GM12864 (cell line): Measurements from ENCODE around the gene SERPINA3.

ENCODE experiments used
- DNase-seq: peaks from one replicate; pipeline ENCODE4 v3.0.0-alpha.2; 2011; ENCODE audit warnings: low read depth
- H3K4me3 ChIP-seq: 2 replicates; pipeline ENCODE4 v1.5.1; 2011; ENCODE audit warnings: mild to moderate bottlenecking, low read depth, low read length, control low read depth
- CTCF ChIP-seq: IDR thresholded peaks from 2 replicates; pipeline ENCODE4 v1.5.1; 2011; ENCODE audit warnings: low read depth, mild to moderate bottlenecking, moderate library complexity, low read length, control low read depth, inconsistent platforms; ENCODE audit errors: missing control alignments

Gene SERPINA3

GRCh38 chr14:94623856-94624499 lies 11.8 kb downstream of the SERPINA3 start:
- H3K4me3 ChIP-seq: no peak overlapping the region
- no peak for TF ChIP-seq CTCF
- no peak for DNase-seq

- TF ChIP-seq CTCF: no peak
- H3K4me3 ChIP-seq: no peak overlapping the region
- DNase-seq: no peak
Observed at GRCh38 chr14:94624537-94625352, 12.6 kb downstream of the SERPINA3 start.

DNA sequence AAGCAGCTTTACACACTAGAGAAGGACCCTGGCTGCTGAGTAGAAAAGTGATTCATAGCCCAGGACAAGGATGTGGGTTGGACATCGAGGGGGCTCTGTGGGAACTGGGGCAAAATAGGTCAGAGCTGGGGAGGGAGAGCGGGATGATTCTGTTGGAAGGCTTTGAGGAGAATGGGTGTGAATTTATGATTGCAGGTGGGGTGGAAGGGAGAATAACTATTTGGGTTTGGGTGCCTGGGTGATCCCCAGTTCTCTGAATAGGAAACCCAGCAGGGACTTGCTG lies 13.1 kb downstream of the SERPINA3 start:
- no peak for DNase-seq
- no peak overlapping the region for H3K4me3 ChIP-seq
- TF ChIP-seq CTCF: no peak

GRCh38 chr14:94628578-94628977 lies 16.4 kb downstream of the SERPINA3 start:
- no peak for TF ChIP-seq CTCF
- no peak overlapping the region for H3K4me3 ChIP-seq
- DNase-seq: no peak

DNA sequence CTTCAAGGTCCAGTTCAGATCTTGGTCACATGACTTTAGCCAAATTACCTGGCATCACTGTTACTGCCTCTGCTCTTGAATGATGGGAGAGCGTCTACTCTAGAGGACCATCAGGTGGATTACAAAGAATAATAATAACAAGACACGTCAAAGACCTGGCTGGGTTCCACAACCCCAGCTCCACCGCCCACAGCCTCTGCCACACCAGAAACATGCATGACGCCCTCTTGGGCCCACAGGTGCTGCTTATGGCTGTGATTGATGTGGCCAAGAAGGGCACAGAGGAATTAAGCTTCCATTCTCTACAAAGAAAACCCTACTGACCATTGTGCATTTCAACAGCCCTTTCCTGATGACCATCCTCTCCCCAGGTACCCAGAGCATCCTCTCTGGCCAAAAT lies 18.2 kb downstream of the SERPINA3 start:
- H3K4me3 ChIP-seq: no peak overlapping the region
- no peak for TF ChIP-seq CTCF
- DNase-seq: no peak

DNA sequence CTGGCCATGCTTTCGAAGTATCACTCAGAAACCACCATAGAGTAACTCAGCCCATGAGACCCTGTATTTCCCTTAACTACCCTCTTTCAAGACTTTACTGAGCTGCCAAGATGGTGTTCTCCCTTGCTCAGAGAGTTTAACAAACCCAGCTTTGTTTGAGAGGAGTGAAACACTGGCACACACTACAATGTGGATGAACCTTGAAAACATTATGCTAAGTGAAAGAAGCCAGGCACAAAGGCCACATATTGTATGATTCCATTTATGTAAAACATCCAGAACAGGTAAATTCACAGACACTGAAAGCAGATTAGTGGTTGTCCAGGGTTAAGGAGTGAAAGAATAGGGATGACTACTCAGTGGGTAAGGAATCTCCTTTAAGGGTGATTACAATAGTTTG lies 18.9 kb downstream of the SERPINA3 start:
- no peak for TF ChIP-seq CTCF
- H3K4me3 ChIP-seq: no peak overlapping the region
- no peak for DNase-seq
